Right lobe of liver (tissue), 4 donors: Measurements from ENCODE around the gene ANO6.

Experiments used
- CTCF ChIP-seq, 4 donors: fragments of 200-600 bp in 3 of 4; fragments of 450-650 bp in 1 of 4; IDR thresholded peaks; one replicate each; pipeline versions ENCODE4 v1.5.1 to v1.8.0; 2016 to 2022; ENCODE audit warnings: antibody characterized with exemption in 4 of 4, mild to moderate bottlenecking in 2 of 4
- POLR2A ChIP-seq: fragments of 450-650 bp; IDR thresholded peaks from one replicate; pipeline ENCODE4 v1.6.1; 2017; ENCODE audit warnings: antibody characterized with exemption, mild to moderate bottlenecking
- donor health status: DM: no; HTN: no; CAD: no.
- donor health status: DM: no; HTN: no; CAD: no.
- donor health status: DM: no; HTN: yes; CAD: no.

DNA sequence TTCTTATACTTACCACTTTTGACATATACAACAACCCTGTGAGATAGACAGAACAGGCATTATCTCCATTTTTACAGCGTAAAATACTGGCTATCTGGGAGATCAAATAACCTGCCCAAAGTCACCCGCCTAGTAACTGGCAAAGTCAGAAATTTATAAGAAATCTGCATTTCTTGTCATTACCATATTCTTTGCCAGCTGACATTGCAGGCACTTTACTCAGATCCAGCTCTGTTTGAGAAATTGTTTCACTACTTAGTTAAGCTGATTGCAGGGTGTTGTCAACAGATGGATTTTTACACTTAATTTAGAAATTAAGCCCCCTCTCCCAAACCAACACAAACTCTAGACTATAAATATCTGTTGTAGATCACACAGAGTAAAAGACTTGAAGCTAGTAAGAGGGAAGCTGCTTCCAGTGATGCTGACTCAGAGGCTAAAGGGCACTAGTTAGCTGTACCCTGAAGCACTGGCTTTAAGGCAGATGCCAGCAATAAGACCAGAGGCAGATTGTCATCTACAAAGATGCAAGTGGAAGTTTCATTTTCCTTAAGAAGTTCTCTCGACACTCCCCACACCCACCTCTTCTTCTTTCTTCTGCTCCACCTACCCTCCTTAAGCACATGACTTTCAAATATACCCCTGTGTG, 153.1 kb downstream of the ANO6 start:
- TF ChIP-seq CTCF (IDR thresholded peaks at IDR 0.05) (no peak), POLR2A (no peak)
